Type B pancreatic cell (in vitro differentiated cells): ENCODE measurements around the gene TRPC1. TPM values are rescaled to one million over a fixed set of nuclear protein-coding genes. Genes with fewer than 3 reads are reported as not detected.
A peak's percentile ranks its signal among the peaks of the same experiment; 100 is the strongest.

Experiments
- DNase-seq: peaks from one replicate; pipeline ENCODE4 v3.0.0; 2021; ENCODE audit warnings: mixed read lengths; ENCODE audit not compliant: unreplicated experiment; ENCODE audit errors: extremely low spot score
- H3K27ac Mint-ChIP-seq: 2 replicates; pipeline ENCODE4 v1.8.0; 2021; ENCODE audit warnings: mild to moderate bottlenecking, mixed read lengths
- H3K27me3 Mint-ChIP-seq: 2 replicates; pipeline ENCODE4 v1.8.0; 2021; ENCODE audit warnings: mixed read lengths
- H3K36me3 Mint-ChIP-seq: 2 replicates; pipeline ENCODE4 v1.8.0; 2021; ENCODE audit warnings: mixed read lengths
- H3K4me1 Mint-ChIP-seq: one replicate; pipeline ENCODE4 v1.8.0; 2021; ENCODE audit warnings: mixed read lengths; ENCODE audit not compliant: unreplicated experiment
- H3K4me3 Mint-ChIP-seq: 2 replicates; pipeline ENCODE4 v1.8.0; 2021; ENCODE audit warnings: mild to moderate bottlenecking, mixed read lengths
- H3K9me3 Mint-ChIP-seq: 2 replicates; pipeline ENCODE4 v1.8.0; 2021; ENCODE audit warnings: mixed read lengths
- CTCF ChIP-seq: fragments of 200-600 bp; sonication (generic); conservative IDR thresholded peaks from 2 replicates; pipeline ENCODE4 v1.5.0; 2021; ENCODE audit warnings: antibody characterized with exemption, mild to moderate bottlenecking
- long read RNA-seq: library from polyadenylated mRNA; unstranded; transcript quantifications from one replicate; pipeline ENCODE4 v2.0.0, GENCODE V29; 2020
- total RNA-seq: library from RNA; stranded (reverse); gene quantifications from 2 replicates; pipeline ENCODE4 v1.2.1, GENCODE V29; 2021; ENCODE audit warnings: low replicate concordance

The TRPC1 gene
- 3.4 and 11.7 TPM in 2 replicates for total RNA-seq
- long read RNA-seq, partial matches to known transcripts: 1 of 2 reads
- long read RNA-seq, other reads (novel, unspliced or antisense): 1 of 2 reads

DNA sequence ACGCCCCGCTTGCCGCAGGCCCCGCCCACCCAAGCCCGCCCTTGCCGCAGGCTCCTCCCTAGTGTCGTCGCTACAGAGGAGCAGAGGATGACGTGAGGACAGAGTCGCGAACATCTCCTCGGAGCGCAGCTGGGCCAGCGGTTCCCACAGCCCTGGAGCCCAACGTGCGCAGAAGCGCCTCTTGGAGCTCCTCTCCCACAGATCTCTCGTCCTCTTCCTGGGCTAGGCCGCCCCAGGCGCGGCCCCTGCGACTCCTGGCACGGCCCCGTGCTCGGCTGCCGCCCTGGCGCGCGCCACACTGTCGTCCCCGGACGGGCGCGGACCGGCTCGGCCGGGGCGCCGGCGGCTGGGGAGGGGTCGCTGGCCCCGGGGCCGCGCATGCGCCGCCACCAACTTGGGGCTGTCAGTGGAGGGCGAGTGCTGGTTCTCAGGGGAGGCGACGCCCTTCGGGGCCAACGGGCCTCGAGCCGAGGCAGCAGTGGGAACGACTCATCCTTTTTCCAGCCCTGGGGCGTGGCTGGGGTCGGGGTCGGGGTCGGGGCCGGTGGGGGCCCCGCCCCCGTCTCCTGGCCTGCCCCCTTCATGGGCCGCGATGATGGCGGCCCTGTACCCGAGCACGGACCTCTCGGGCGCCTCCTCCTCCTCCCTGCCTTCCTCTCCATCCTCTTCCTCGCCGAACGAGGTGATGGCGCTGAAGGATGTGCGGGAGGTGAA, at the start of gene TRPC1:
Gene TRPC1 (plus strand): TSS at position 67 of the 714 bp plus-strand sequence. CDS start 526 bp downstream, at position 593.
- Mint-ChIP-seq H3K4me3 (peak within 1 kb of the TSS; percentile 92), H3K9me3 (peaks cover 6% of the 10 kb centered on the region), H3K36me3 (no peaks in the 10 kb centered on the region), H3K4me1 (no peaks in the 10 kb centered on the region), H3K27ac (peak within 1 kb of the TSS; percentile 77), H3K27me3 (peaks cover 15% of the 10 kb centered on the region)
- no peak for TF ChIP-seq CTCF
- peak; percentile 82 for DNase-seq

GRCh38 chr3:142676151-142676550, 47.7 kb upstream of the TRPC1 start:
- no peak for TF ChIP-seq CTCF
- Mint-ChIP-seq H3K4me1 (no peaks in the 10 kb centered on the region), H3K9me3 (no peaks in the 10 kb centered on the region)

GRCh38 chr3:142680710-142681109, 43.1 kb upstream of the TRPC1 start:
- no peak for TF ChIP-seq CTCF
- Mint-ChIP-seq H3K27ac (no peak overlapping the region), H3K27me3 (no peaks in the 10 kb centered on the region), H3K36me3 (no peaks in the 10 kb centered on the region), H3K9me3 (no peaks in the 10 kb centered on the region), H3K4me1 (no peaks in the 10 kb centered on the region), H3K4me3 (no peak overlapping the region)
- DNase-seq: no peak

More at GRCh38 chr3:142676151-142676550, 47.7 kb upstream of the TRPC1 start:
- H3K27me3 Mint-ChIP-seq: no peaks in the 10 kb centered on the region
- no peak overlapping the region for H3K4me3 Mint-ChIP-seq
- DNase-seq: no peak
- H3K36me3 Mint-ChIP-seq: no peaks in the 10 kb centered on the region
- H3K27ac Mint-ChIP-seq: no peak overlapping the region

- Mint-ChIP-seq H3K27me3 (no peaks in the 10 kb centered on the region), H3K9me3 (no peaks in the 10 kb centered on the region), H3K27ac (no peak overlapping the region), H3K36me3 (no peaks in the 10 kb centered on the region), H3K4me3 (no peak overlapping the region), H3K4me1 (no peaks in the 10 kb centered on the region)
- TF ChIP-seq CTCF: no peak
- no peak for DNase-seq
Observed at GRCh38 chr3:142690613-142691012, 33.2 kb upstream of the TRPC1 start.

- Mint-ChIP-seq H3K9me3 (no peaks in the 10 kb centered on the region), H3K27me3 (no peaks in the 10 kb centered on the region), H3K4me3 (no peak overlapping the region), H3K4me1 (no peaks in the 10 kb centered on the region), H3K36me3 (no peaks in the 10 kb centered on the region), H3K27ac (no peak overlapping the region)
- DNase-seq: no peak
- no peak for TF ChIP-seq CTCF
Observed at GRCh38 chr3:142691527-142691926, 32.3 kb upstream of the TRPC1 start.
